HFFc6 (cell line): Measurements from ENCODE around the gene MYOM1. TPM values are rescaled to one million over a fixed set of nuclear protein-coding genes. Genes with fewer than 3 reads are reported as not detected.

Source experiments
- DNase-seq: peaks from one replicate; pipeline ENCODE4 v3.0.0-alpha.2; 2018
- H3K27ac Mint-ChIP-seq: 2 replicates; pipeline ENCODE4 v1.8.0; 2020; ENCODE audit warnings: mild to moderate bottlenecking, mixed read lengths
- H3K27me3 Mint-ChIP-seq: 2 replicates; pipeline ENCODE4 v1.8.0; 2021; ENCODE audit warnings: mild to moderate bottlenecking, moderate library complexity, mixed read lengths; ENCODE audit not compliant: insufficient read depth
- H3K36me3 Mint-ChIP-seq: 2 replicates; pipeline ENCODE4 v1.8.0; 2021; ENCODE audit warnings: low read depth, mixed read lengths
- H3K4me1 Mint-ChIP-seq: 2 replicates; pipeline ENCODE4 v1.8.0; 2020; ENCODE audit warnings: low read depth, mixed read lengths
- H3K4me3 Mint-ChIP-seq: 2 replicates; pipeline ENCODE4 v1.8.0; 2020; ENCODE audit warnings: mild to moderate bottlenecking, moderate library complexity, mixed read lengths
- H3K9me3 Mint-ChIP-seq: 2 replicates; pipeline ENCODE4 v1.8.0; 2020; ENCODE audit warnings: mild to moderate bottlenecking, mixed read lengths
- total RNA-seq, 6 experiments: library from RNA; stranded (reverse); fragmentation: NEBNext Ultra II Directional; extraction: Animal tissue kit (Norgen Biotek cat#: 25700); gene quantifications; 2 replicates in 1 of 6; 3 replicates in 5 of 6; pipeline ENCODE4 v1.2.3, GENCODE V29; 2021
- TF ChIP-seq, protein P1 (sequence below): fragments of 200-600 bp; sonication (generic); IDR thresholded peaks from 2 replicates; pipeline ENCODE4 v1.5.0; 2021; ENCODE audit warnings: antibody characterized with exemption, mild to moderate bottlenecking

MYOM1 gene
- total RNA-seq, 6 experiments from 2014 or later = 0.03 to 0.14 (median 0.06) TPM; not detected in 2

DNA sequence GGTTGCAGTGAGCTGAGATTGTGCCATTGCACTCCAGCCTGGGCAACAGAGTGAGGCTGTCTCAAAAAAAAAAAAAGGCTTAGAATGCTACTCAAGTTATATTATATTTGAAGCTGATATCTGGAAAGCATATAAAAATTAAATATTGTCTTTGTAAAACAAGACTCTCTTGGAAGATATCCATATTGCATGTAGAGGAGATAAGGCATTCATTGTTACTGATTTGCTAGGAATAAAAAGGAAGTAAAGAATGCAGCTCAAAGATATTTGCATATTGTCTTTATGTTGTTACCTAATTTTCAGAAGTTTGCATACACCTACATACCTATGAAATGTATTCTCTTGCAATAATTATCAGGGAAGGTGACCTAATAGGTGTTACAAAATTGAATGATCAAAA, 79.4 kb downstream of the MYOM1 start:
- Mint-ChIP-seq H3K4me1 (no peaks in the 10 kb centered on the region), H3K27ac (no peak overlapping the region), H3K36me3 (no peaks in the 10 kb centered on the region), H3K4me3 (no peak overlapping the region), H3K9me3 (no peaks in the 10 kb centered on the region), H3K27me3 (peaks cover 34% of the 10 kb centered on the region)
- no peak for DNase-seq
- TF ChIP-seq, protein P1, sequence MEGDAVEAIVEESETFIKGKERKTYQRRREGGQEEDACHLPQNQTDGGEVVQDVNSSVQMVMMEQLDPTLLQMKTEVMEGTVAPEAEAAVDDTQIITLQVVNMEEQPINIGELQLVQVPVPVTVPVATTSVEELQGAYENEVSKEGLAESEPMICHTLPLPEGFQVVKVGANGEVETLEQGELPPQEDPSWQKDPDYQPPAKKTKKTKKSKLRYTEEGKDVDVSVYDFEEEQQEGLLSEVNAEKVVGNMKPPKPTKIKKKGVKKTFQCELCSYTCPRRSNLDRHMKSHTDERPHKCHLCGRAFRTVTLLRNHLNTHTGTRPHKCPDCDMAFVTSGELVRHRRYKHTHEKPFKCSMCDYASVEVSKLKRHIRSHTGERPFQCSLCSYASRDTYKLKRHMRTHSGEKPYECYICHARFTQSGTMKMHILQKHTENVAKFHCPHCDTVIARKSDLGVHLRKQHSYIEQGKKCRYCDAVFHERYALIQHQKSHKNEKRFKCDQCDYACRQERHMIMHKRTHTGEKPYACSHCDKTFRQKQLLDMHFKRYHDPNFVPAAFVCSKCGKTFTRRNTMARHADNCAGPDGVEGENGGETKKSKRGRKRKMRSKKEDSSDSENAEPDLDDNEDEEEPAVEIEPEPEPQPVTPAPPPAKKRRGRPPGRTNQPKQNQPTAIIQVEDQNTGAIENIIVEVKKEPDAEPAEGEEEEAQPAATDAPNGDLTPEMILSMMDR = no peak

DNA sequence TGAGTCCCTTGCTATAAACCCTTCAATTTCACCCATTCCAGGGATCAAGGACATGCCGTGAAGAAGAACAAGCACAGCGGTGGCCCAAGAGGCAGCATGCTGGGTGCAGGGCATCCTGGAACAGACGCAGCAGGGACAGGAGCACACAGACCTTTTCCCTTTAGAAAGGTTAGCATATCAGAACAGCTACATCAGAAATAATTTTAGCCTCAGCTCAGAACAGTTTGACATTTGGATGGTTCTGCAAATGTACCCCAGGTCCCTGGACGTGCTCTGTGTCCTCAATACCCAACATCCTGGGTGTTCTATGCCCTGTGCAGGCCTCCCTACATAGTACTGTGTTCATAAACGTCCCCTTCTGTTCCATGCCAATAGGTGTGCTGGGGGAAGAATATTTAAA, 80.4 kb downstream of the MYOM1 start:
- peaks cover 34% of the 10 kb centered on the region for H3K27me3 Mint-ChIP-seq
- TF ChIP-seq, protein P1 = no peak
- no peaks in the 10 kb centered on the region for H3K36me3 Mint-ChIP-seq
- no peaks in the 10 kb centered on the region for H3K9me3 Mint-ChIP-seq
- H3K27ac Mint-ChIP-seq = no peak overlapping the region
- H3K4me3 Mint-ChIP-seq = no peak overlapping the region
- no peaks in the 10 kb centered on the region for H3K4me1 Mint-ChIP-seq
- DNase-seq = no peak

DNA sequence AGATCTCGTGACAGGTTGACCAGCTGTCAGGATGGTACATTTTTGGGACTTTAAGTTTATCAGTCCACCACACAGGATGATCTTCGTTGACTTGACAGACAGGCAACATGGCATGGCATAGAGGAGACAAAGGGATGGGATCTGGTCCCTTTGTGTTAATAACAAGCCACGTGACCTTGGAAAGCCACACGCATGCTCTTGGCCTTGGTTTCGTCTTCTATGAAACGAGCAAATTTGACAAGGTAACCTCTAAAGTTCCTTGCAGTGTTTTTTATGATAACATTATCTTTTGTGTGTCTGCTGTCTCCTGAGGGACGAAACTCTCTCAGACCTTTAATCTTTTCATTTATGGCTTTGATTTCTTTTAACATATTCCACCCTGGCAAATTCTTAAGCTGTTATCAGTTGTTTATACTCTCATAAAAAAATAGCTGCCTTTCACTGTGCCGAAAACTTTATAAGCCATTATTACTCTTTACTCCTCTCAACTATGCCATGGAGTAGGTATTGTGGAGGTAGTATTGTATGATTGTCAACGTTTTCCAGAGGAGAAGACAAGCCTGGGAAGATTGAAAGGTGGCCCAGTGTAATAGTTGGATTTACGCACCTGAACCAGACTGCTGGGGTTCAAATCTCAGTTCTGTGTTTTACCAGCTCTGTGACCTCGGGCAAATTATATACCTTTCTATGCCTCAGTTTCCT, 81.3 kb downstream of the MYOM1 start:
- Mint-ChIP-seq H3K27me3 (peaks cover 34% of the 10 kb centered on the region), H3K4me3 (no peak overlapping the region), H3K27ac (no peak overlapping the region), H3K4me1 (no peaks in the 10 kb centered on the region), H3K9me3 (no peaks in the 10 kb centered on the region), H3K36me3 (no peaks in the 10 kb centered on the region)
- TF ChIP-seq, protein P1 = no peak
- no peak for DNase-seq

DNA sequence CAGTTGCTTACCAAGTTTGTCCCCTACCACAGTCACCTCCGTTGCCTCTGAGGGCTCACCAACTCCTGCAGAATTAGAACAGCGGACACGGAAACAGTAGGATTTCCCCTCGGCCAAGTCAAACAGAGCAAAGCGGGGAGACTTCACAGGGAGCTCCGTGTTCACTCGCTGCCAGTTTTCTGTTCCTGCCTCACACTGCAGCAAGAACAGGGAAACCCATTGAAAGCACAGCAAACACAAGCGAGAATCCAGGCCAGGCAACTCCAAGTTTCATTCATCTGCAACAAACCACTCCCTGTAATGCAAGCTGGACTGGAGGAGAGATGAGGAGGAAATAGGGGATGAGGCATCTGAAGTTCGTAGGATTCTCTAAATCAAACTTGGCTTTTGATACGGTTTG, 84.2 kb downstream of the MYOM1 start:
- no peaks in the 10 kb centered on the region for H3K4me1 Mint-ChIP-seq
- no peak overlapping the region for H3K4me3 Mint-ChIP-seq
- TF ChIP-seq, protein P1 = no peak

DNA sequence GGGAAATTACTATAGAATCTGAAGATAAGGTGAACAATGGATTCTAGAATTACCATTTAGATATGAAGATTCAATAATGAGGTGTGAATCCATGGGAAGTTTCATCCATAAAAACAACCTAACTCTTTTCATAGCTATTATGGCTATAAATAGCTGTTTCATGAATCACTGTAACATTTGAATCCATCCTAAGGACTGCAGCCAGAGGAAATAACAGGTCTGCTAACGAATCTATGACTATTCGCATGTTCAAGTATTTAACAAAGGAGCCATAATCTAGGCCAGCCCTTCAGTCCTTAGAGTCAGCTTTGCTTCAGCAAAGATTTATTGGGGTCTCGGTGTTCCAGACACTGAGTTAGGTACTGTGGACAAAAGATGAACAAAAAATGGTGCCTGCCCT, 87.1 kb downstream of the MYOM1 start:
- H3K4me1 Mint-ChIP-seq = peaks cover 8% of the 10 kb centered on the region
- H3K9me3 Mint-ChIP-seq = no peaks in the 10 kb centered on the region
- peaks cover 7% of the 10 kb centered on the region; the same call in 1 of the 2 replicates for H3K27me3 Mint-ChIP-seq
- no peak overlapping the region for H3K4me3 Mint-ChIP-seq
- no peak for DNase-seq
- TF ChIP-seq, protein P1 = no peak
- H3K36me3 Mint-ChIP-seq = no peaks in the 10 kb centered on the region
- no peak overlapping the region for H3K27ac Mint-ChIP-seq

More for the DNA sequence above, 84.2 kb downstream of the MYOM1 start:
- DNase-seq = no peak
- peaks cover 25% of the 10 kb centered on the region for H3K27me3 Mint-ChIP-seq
- no peaks in the 10 kb centered on the region for H3K36me3 Mint-ChIP-seq
- H3K27ac Mint-ChIP-seq = no peak overlapping the region
- H3K9me3 Mint-ChIP-seq = no peaks in the 10 kb centered on the region
